K562 (cell line): ENCODE measurements around the gene CCT8L2. TPM values are rescaled to one million over a fixed set of nuclear protein-coding genes. Genes with fewer than 3 reads are reported as not detected.
A peak's percentile ranks its signal among the peaks of the same experiment; 100 is the strongest.
"Not testable (repeated sequence)": the region's sequence is repeated elsewhere in the genome, so short reads cannot be mapped to it uniquely, and the experiment has no call there.

Experiments
- CBX1 ChIP-seq: sonication (generic); IDR thresholded peaks from 2 replicates; pipeline ENCODE4 v1.6.1; 2016; ENCODE audit warnings: antibody characterized with exemption, low read depth, mild to moderate bottlenecking
- FIP1L1 ChIP-seq: fragments of 200-400 bp; formaldehyde crosslinking; IDR thresholded peaks from 2 replicates; pipeline ENCODE4 v1.6.1; 2018; ENCODE audit warnings: mild to moderate bottlenecking, low read depth, low read length; ENCODE audit not compliant: poor library complexity, severe bottlenecking
- FOSL1 ChIP-seq: fragments of 200-800 bp; sonication (Bioruptor generic); conservative IDR thresholded peaks from 2 replicates; pipeline ENCODE4 v1.6.1; 2016; ENCODE audit warnings: missing genetic modification characterization, missing compliant biosample characterization
- HINFP ChIP-seq: fragments of 450-650 bp; conservative IDR thresholded peaks from 2 replicates; pipeline ENCODE4 v1.6.1; 2016; ENCODE audit warnings: missing genetic modification characterization, low read depth, mild to moderate bottlenecking, control low read depth, missing compliant biosample characterization
- HNRNPK ChIP-seq: fragments of 200-400 bp; formaldehyde crosslinking; IDR thresholded peaks from one replicate; pipeline ENCODE4 v1.6.1; 2018; ENCODE audit warnings: mild to moderate bottlenecking, low read depth, low read length; ENCODE audit not compliant: poor library complexity, severe bottlenecking
- KAT8 ChIP-seq: fragments of 450-650 bp; IDR thresholded peaks from 2 replicates; pipeline ENCODE4 v1.6.1; 2016; ENCODE audit warnings: low read depth, mild to moderate bottlenecking
- MBD2 ChIP-seq: sonication (generic); IDR thresholded peaks from 2 replicates; pipeline ENCODE4 v1.6.1; 2016; ENCODE audit warnings: low read depth, borderline replicate concordance
- MTA2 ChIP-seq: fragments of 450-650 bp; IDR thresholded peaks from 2 replicates; pipeline ENCODE4 v1.6.1; 2016; ENCODE audit warnings: low read depth
- NR2C2 ChIP-seq, 2 experiments: fragments of 200-800 bp in 1 of 2; sonication (Bioruptor generic) in 1 of 2; sonication (generic) in 1 of 2; formaldehyde crosslinking in 1 of 2; IDR thresholded peaks; 2 replicates each; pipeline versions ENCODE4 v1.6.1 to v1.8.0; 2016 to 2022; ENCODE audit warnings: mild to moderate bottlenecking in 1 of 2, missing compliant biosample characterization in 1 of 2, missing genetic modification characterization in 1 of 2, missing genetic modification reagents in 1 of 2
- POLR2G ChIP-seq: fragments of 200-400 bp; formaldehyde crosslinking; IDR thresholded peaks from 2 replicates; pipeline ENCODE4 v1.6.1; 2017; ENCODE audit warnings: low read depth, mild to moderate bottlenecking, antibody characterized with exemption, low read length, moderate library complexity
- SMARCA4 ChIP-seq: fragments of 450-650 bp; IDR thresholded peaks from 2 replicates; pipeline ENCODE4 v1.6.1; 2016
- TRIM28 ChIP-seq: fragments of 450-650 bp; IDR thresholded peaks from 2 replicates; pipeline ENCODE4 v1.6.1; 2017
- ZEB2 ChIP-seq: fragments of 450-650 bp; IDR thresholded peaks from 2 replicates; pipeline ENCODE4 v1.6.1; 2016
- ZNF282 ChIP-seq: sonication (generic); formaldehyde crosslinking; IDR thresholded peaks from 2 replicates; pipeline ENCODE4 v1.8.1; 2023; ENCODE audit warnings: missing genetic modification reagents
- polyA plus RNA-seq, 8 experiments: library from polyadenylated mRNA; depleted of rRNA in 4 of 8; stranded (reverse) in 5 of 8; unstranded in 3 of 8; fragments of >200 nt; fragmentation: Nextera tagmentation in 2 of 8; fragmentation: Illumina TruSeq in 1 of 8; extraction: Ambion mirVana in 2 of 8; extraction: Trizol in 1 of 8; gene quantifications; 2 replicates each; pipeline versions ENCODE4 v1.2.1 to v1.2.3, GENCODE V29; 2011 to 2014; ENCODE audit warnings: inconsistent platforms in 1 of 8, missing spikeins in 1 of 8
- total RNA-seq, 7 experiments: library from RNA; depleted of rRNA in 6 of 7; stranded (reverse); fragments of >200 nt in 6 of 7; fragmentation: Illumina TruSeq in 2 of 7; extraction: Trizol in 2 of 7; gene quantifications; 2 replicates each; pipeline versions ENCODE4 v1.2.1 to v1.2.3, GENCODE V29; 2011 to 2021; ENCODE audit warnings: low replicate concordance in 1 of 7
- TF ChIP-seq, protein P1 (sequence below): conservative IDR thresholded peaks from 2 replicates; pipeline ENCODE4 v1.6.1; 2011; ENCODE audit warnings: low read depth, mild to moderate bottlenecking, low read length; ENCODE audit not compliant: control insufficient read depth
- TF ChIP-seq, protein P2 (sequence below): fragments of 250-450 bp; sonication (Bioruptor Pico); IDR thresholded peaks from 2 replicates; pipeline ENCODE4 v1.9.0; 2021; ENCODE audit warnings: mild to moderate bottlenecking, inconsistent platforms
- TF ChIP-seq, protein P3 (sequence below), 2 experiments: fragments of 250-450 bp in 1 of 2; fragments of 450-650 bp in 1 of 2; sonication (Bioruptor Pico) in 1 of 2; IDR thresholded peaks; 2 replicates each; pipeline versions ENCODE4 v1.6.1 to v1.8.0; 2016 to 2021; ENCODE audit warnings: mild to moderate bottlenecking in 2 of 2, moderate library complexity in 2 of 2, missing compliant biosample characterization in 1 of 2, missing genetic modification characterization in 1 of 2
- TF ChIP-seq, protein P4 (sequence below): sonication (generic); formaldehyde crosslinking; IDR thresholded peaks from 2 replicates; pipeline ENCODE4 v1.9.0; 2022; ENCODE audit warnings: mild to moderate bottlenecking, missing genetic modification reagents

Gene CCT8L2
- total and polyA plus RNA-seq, 9 of the 15 experiments (the other 6 are each of a cell fraction or from before 2014, with no cell fraction given) = 0.13 TPM; not detected in 8

- TF ChIP-seq, protein P1, sequence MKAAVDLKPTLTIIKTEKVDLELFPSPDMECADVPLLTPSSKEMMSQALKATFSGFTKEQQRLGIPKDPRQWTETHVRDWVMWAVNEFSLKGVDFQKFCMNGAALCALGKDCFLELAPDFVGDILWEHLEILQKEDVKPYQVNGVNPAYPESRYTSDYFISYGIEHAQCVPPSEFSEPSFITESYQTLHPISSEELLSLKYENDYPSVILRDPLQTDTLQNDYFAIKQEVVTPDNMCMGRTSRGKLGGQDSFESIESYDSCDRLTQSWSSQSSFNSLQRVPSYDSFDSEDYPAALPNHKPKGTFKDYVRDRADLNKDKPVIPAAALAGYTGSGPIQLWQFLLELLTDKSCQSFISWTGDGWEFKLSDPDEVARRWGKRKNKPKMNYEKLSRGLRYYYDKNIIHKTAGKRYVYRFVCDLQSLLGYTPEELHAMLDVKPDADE = peak; percentile 86
- TF ChIP-seq SMARCA4 = peak; percentile 66
- TF ChIP-seq, protein P2, sequence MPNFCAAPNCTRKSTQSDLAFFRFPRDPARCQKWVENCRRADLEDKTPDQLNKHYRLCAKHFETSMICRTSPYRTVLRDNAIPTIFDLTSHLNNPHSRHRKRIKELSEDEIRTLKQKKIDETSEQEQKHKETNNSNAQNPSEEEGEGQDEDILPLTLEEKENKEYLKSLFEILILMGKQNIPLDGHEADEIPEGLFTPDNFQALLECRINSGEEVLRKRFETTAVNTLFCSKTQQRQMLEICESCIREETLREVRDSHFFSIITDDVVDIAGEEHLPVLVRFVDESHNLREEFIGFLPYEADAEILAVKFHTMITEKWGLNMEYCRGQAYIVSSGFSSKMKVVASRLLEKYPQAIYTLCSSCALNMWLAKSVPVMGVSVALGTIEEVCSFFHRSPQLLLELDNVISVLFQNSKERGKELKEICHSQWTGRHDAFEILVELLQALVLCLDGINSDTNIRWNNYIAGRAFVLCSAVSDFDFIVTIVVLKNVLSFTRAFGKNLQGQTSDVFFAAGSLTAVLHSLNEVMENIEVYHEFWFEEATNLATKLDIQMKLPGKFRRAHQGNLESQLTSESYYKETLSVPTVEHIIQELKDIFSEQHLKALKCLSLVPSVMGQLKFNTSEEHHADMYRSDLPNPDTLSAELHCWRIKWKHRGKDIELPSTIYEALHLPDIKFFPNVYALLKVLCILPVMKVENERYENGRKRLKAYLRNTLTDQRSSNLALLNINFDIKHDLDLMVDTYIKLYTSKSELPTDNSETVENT = peak; percentile 96
- TF ChIP-seq NR2C2 (CRISPR knock-in tag; IDR thresholded peaks at IDR 0.05) = not testable (repeated sequence)
- TF ChIP-seq NR2C2 (tag; IDR thresholded peaks at IDR 0.05) = peak; percentile 78; the same call in 1 of the 2 replicates
- TF ChIP-seq FIP1L1 = peak; percentile 100
- TF ChIP-seq MTA2 = 0 out of 2 replicates have a peak, but pooled peaks have one; percentile 15
- peak; percentile 93 for TF ChIP-seq CBX1
- TF ChIP-seq MBD2 = peak; percentile 29; the same call in 1 of the 2 replicates
- TF ChIP-seq, protein P3, sequence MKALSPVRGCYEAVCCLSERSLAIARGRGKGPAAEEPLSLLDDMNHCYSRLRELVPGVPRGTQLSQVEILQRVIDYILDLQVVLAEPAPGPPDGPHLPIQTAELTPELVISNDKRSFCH (CRISPR knock-in tag; IDR thresholded peaks at IDR 0.05) = not testable (repeated sequence)
- TF ChIP-seq, protein P3 (tag; IDR thresholded peaks at IDR 0.05) = 0 out of 2 replicates have a peak, but pooled peaks have one; percentile 51
- TF ChIP-seq, protein P4, sequence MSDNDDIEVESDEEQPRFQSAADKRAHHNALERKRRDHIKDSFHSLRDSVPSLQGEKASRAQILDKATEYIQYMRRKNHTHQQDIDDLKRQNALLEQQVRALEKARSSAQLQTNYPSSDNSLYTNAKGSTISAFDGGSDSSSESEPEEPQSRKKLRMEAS = peak; percentile 86
- TF ChIP-seq FOSL1 (tag) = peak; percentile 65; the same call in 1 of the 2 replicates
- peak; percentile 93 for TF ChIP-seq POLR2G
- TF ChIP-seq HNRNPK = peak; percentile 97
- TF ChIP-seq KAT8 = 0 out of 2 replicates have a peak, but pooled peaks have one; percentile 44
- 0 out of 2 replicates have a peak, but pooled peaks have one; percentile 26 for TF ChIP-seq HINFP (tag)
- peak; percentile 26; the same call in 1 of the 2 replicates for TF ChIP-seq TRIM28
- TF ChIP-seq ZNF282 (CRISPR knock-in tag) = peak; percentile 97; the same call in 1 of the 2 replicates
- 0 out of 2 replicates have a peak, but pooled peaks have one; percentile 47 for TF ChIP-seq ZEB2
Measured at GRCh38 chr22:16600644-16601436, 8.2 kb upstream of the CCT8L2 start (continued).
